ENCODE measurements around the gene TMED4.

The TMED4 gene

GRCh38 chr7:44534087-44534486 lies 47.9 kb downstream of the TMED4 start:
- Histone ChIP-seq H3K9ac (ENCODE audit: low read length) (no peak overlapping the region), H3K36me3 (ENCODE audit: low read length) (no peaks in the 10 kb centered on the region), H3F3A (ENCODE audit: insufficient read depth) (no peaks in the 10 kb centered on the region), H3K27ac (ENCODE audit: low read depth, low read length) (no peak overlapping the region), H4K20me1 (ENCODE audit: low read depth, low read length) (no peaks in the 10 kb centered on the region), H2AFZ (ENCODE audit: low read depth, low read length, severe bottlenecking) (no peak overlapping the region), H3K9me3 (ENCODE audit: insufficient read depth, low read length) (no peaks in the 10 kb centered on the region), H3K4me3 (ENCODE audit: insufficient read depth, low read length, poor library complexity, severe bottlenecking) (no peak overlapping the region), H3K9me2 (replicated peaks; ENCODE audit: insufficient read depth, low read length) (no peaks in the 10 kb centered on the region), H3K4me2 (ENCODE audit: low read depth, low read length, poor library complexity, severe bottlenecking) (no peak overlapping the region), H3K27me3 (ENCODE audit: low read length) (no peaks in the 10 kb centered on the region), H3K79me2 (ENCODE audit: insufficient read depth, low read length) (no peaks in the 10 kb centered on the region)
- TF ChIP-seq EZH2phosphoT487 (conservative IDR thresholded peaks at IDR 0.05; ENCODE audit: low read length), result no peak
- TF ChIP-seq CTCF (IDR thresholded peaks at IDR 0.05; ENCODE audit: insufficient read depth, low read length, poor library complexity, severe bottlenecking), result no peak

GRCh38 chr7:44533301-44534055 lies 48.6 kb downstream of the TMED4 start:
- no peaks in the 10 kb centered on the region for H4K20me1 ChIP-seq (ENCODE audit: low read depth, low read length)
- H3K9ac ChIP-seq (ENCODE audit: low read length), result no peak overlapping the region
- H3K36me3 ChIP-seq (ENCODE audit: low read length), result no peaks in the 10 kb centered on the region
- no peaks in the 10 kb centered on the region for H3K9me2 ChIP-seq (replicated peaks; ENCODE audit: insufficient read depth, low read length)
- no peak for TF ChIP-seq EZH2phosphoT487 (conservative IDR thresholded peaks at IDR 0.05; ENCODE audit: low read length)
- no peak for TF ChIP-seq CTCF (IDR thresholded peaks at IDR 0.05; ENCODE audit: insufficient read depth, low read length, poor library complexity, severe bottlenecking)
- H3K4me2 ChIP-seq (ENCODE audit: low read depth, low read length, poor library complexity, severe bottlenecking), result no peak overlapping the region
- H2AFZ ChIP-seq (ENCODE audit: low read depth, low read length, severe bottlenecking), result no peak overlapping the region
- H3K9me3 ChIP-seq (ENCODE audit: insufficient read depth, low read length), result no peaks in the 10 kb centered on the region
- no peak overlapping the region for H3K4me3 ChIP-seq (ENCODE audit: insufficient read depth, low read length, poor library complexity, severe bottlenecking)
- H3K27me3 ChIP-seq (ENCODE audit: low read length), result no peaks in the 10 kb centered on the region
- H3K79me2 ChIP-seq (ENCODE audit: insufficient read depth, low read length), result no peaks in the 10 kb centered on the region
- no peaks in the 10 kb centered on the region for H3F3A ChIP-seq (ENCODE audit: insufficient read depth)
- no peak overlapping the region for H3K27ac ChIP-seq (ENCODE audit: low read depth, low read length)

- H4K20me1 ChIP-seq (ENCODE audit: low read depth, low read length), result no peaks in the 10 kb centered on the region
- H3K79me2 ChIP-seq (ENCODE audit: insufficient read depth, low read length), result no peaks in the 10 kb centered on the region
- H2AFZ ChIP-seq (ENCODE audit: low read depth, low read length, severe bottlenecking), result no peak overlapping the region
- TF ChIP-seq CTCF (IDR thresholded peaks at IDR 0.05; ENCODE audit: insufficient read depth, low read length, poor library complexity, severe bottlenecking) (no peak), EZH2phosphoT487 (conservative IDR thresholded peaks at IDR 0.05; ENCODE audit: low read length) (no peak)
- no peaks in the 10 kb centered on the region for H3K36me3 ChIP-seq (ENCODE audit: low read length)
- H3K4me3 ChIP-seq (ENCODE audit: insufficient read depth, low read length, poor library complexity, severe bottlenecking), result no peak overlapping the region
- no peak overlapping the region for H3K4me2 ChIP-seq (ENCODE audit: low read depth, low read length, poor library complexity, severe bottlenecking)
- H3F3A ChIP-seq (ENCODE audit: insufficient read depth), result no peaks in the 10 kb centered on the region
- H3K27ac ChIP-seq (ENCODE audit: low read depth, low read length), result no peak overlapping the region
- no peaks in the 10 kb centered on the region for H3K27me3 ChIP-seq (ENCODE audit: low read length)
- no peak overlapping the region for H3K9ac ChIP-seq (ENCODE audit: low read length)
- H3K9me3 ChIP-seq (ENCODE audit: insufficient read depth, low read length), result no peaks in the 10 kb centered on the region
- no peaks in the 10 kb centered on the region for H3K9me2 ChIP-seq (replicated peaks; ENCODE audit: insufficient read depth, low read length)
These were observed 50.3 kb downstream of the TMED4 start for GRCh38 chr7:44531421-44532380.
